A549 treated with CORT108297 at 1 μM for 4 hours (cell line): ENCODE data around the gene LRRC4B. TPM values are rescaled to one million over a fixed set of nuclear protein-coding genes. Genes with fewer than 3 reads are reported as not detected.

Experiments used
- total RNA-seq: library from RNA; stranded (reverse); fragments of 200-300 nt; extraction: Qiagen RNA extraction; gene quantifications from 5 replicates; pipeline ENCODE4 v1.2.3, GENCODE V29; 2022

Gene LRRC4B, protein sequence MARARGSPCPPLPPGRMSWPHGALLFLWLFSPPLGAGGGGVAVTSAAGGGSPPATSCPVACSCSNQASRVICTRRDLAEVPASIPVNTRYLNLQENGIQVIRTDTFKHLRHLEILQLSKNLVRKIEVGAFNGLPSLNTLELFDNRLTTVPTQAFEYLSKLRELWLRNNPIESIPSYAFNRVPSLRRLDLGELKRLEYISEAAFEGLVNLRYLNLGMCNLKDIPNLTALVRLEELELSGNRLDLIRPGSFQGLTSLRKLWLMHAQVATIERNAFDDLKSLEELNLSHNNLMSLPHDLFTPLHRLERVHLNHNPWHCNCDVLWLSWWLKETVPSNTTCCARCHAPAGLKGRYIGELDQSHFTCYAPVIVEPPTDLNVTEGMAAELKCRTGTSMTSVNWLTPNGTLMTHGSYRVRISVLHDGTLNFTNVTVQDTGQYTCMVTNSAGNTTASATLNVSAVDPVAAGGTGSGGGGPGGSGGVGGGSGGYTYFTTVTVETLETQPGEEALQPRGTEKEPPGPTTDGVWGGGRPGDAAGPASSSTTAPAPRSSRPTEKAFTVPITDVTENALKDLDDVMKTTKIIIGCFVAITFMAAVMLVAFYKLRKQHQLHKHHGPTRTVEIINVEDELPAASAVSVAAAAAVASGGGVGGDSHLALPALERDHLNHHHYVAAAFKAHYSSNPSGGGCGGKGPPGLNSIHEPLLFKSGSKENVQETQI
- 0.37 to 0.93 TPM (median 0.67 TPM) in 5 replicates for total RNA-seq

DNA sequence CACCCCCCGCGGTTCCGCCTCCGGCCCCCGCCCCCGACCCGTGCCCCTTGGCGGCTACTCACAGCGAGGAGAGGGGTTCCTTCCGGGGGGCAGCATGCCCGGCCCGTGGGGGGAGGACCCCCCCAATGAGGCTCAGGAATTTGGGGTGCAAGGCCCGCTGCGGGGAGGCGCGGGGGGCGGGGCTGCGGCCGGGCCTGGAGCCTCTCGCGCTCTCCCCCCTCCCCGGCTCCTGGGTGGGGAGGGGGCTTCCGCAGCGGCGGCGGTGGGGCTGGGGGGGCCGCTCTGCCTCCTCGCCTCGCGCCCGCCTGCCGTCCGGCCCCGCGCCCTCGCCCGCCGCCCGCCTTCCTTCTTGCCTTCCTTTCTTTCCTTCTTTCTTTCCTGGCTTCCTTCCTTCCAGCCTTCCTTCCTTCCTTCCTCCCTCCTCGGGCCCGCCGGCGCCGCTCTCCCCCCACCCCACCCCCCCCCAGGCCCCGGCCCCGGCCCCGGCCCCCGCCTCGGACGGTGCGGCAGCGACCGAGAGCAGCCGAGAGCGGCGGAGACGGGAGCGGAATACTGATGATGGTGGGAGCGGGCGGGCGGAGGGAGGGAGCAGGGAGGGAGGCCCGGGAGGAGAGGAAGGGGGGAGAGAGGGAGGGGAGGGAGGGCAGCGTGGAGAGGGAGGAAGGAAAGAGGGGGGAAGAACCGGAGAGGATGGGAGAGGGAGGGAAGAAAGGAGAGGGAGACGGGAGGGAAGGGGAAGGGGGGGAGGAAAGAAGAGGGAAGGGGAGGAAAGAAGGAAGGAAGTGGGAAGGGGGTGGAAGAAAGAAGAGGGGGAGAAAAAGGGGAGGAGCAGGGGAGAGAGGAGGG is at the start of gene LRRC4B:
Gene LRRC4B (minus strand): TSS at position 554 of the 846 bp plus-strand sequence. CDS start 19,597 bp downstream, outside the sequence.

DNA sequence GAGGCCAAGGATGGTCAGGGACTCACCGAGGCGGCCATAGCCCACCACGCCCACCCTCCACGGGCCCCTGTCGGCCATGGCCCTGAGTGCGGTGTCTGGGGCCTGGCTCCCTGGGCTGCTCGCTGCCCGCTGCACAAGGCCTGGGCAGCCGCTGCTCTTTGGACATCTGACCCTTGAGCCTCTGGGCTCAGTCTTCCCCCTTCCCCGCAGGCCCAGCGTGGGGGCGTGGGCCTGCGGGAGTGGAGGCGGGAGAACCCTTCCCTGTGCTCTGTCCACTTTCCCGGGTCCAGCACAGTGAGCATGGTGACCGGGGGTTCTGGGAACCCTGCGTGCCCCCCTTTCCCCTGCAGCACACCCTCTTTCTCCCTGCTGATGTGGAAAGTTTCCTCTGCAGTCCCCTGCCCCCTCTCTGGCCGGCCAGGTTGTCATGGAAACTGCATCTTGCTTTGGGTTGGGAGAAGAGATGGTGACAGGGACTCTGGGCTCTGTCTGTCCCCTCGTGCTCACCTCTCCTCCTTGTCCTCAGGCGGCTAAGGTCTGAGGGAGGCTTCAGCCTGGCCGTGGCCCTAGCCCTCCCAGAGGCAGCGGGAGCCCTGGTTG is 54.4 kb downstream of the LRRC4B start, which contains the start of gene ASPDH:
Gene ASPDH (minus strand): TSS at position 168 of the 600 bp plus-strand sequence. CDS start 90 bp downstream, at position 78.

DNA sequence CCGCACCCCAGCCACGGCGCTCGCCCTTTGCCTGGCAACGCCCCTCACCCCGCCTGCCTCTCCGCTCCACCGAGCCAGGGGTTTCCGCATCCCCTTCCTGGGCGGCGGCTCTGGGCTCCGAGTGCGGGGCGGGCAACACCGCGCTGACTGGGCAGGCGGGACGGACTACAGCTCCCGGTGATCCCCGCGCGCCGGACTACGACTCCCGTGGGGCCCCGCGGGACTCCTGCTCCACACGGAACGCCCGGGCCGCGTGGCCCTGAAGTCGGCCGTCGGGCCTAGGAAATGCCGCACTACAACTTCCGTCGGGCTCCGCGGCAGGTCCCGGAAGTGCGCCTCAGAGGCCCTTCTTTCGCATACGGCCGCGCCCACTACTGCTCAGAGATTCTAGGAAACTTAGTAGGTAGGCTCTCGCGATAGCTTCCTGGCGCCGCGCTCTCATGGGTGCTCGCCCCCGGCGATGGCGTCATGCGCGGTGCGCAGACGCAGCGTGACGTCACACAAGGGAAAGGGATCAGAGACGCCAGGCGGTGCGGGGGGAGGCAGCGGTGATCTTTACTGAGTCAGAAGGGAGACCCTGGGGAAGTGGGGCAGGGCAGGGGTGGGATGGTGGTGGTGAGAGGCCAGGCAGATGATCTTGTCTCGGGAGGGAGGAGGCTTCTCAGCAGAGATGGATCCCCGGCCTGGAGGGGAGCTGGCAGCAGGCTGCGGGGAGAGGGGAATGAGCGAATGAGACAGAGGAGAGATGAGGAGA is 57.0 kb downstream of the LRRC4B start, which contains the start of gene JOSD2:
Gene JOSD2 (minus strand): TSS at position 123 of the 754 bp plus-strand sequence. CDS start 760 bp downstream, outside the sequence.

DNA sequence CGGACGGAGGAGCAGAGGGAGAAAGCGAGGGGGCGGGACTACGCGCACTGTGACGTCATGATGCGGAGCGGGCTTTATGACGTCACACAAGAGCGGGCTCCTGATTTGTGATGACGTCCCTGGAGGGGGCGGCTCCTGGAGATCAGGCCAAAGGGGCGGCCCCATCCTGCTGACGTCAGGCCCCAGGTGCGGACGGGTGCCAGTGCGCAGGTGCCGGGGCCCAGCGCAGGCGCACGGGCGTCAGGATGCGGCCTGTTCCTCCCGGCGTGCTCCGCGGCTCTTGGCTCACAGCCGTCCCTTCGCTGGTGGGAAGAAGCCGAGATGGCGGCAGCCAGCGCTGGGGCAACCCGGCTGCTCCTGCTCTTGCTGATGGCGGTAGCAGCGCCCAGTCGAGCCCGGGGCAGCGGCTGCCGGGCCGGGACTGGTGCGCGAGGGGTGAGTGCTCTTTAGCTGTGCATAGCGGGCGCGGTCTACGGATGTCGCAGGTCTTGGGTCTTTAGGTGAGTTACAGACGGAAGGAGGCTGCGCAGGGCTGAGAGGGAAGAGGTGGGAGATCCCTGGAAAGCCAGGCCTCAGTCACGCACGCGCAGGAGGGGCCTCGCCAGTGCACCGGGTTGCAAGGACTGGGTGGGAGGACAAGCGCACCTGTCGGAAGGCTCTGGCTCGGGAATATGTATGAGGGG is 91.9 kb downstream of the LRRC4B start, which contains the start of the genes EMC10 and GARIN5A:
Gene EMC10 (plus strand): TSS at position 284 of the 683 bp plus-strand sequence. CDS start 38 bp downstream, at position 322.
Gene GARIN5A (minus strand): TSS at position 625 of the 683 bp plus-strand sequence. CDS start 460 bp downstream, at position 165.

Other genes starting within 250 kb of the LRRC4B start
- 0.87 to 1.6 TPM (median 1.4 TPM) in 5 replicates for gene KCNC3, start 239.1 kb downstream of the LRRC4B start, total RNA-seq
- gene NAPSA, start 202.8 kb downstream of the LRRC4B start, total RNA-seq = 1.2 to 1.6 TPM (median 1.3 TPM) in 5 replicates
- gene NR1H2, start 192.0 kb downstream of the LRRC4B start, total RNA-seq = 62.4 to 88.3 TPM (median 85.4 TPM) in 5 replicates
- gene POLD1, start 184.1 kb downstream of the LRRC4B start, total RNA-seq = 42.6 to 93.8 TPM (median 81.2 TPM) in 5 replicates
- gene SPIB, start 149.5 kb downstream of the LRRC4B start, total RNA-seq = 0.26 to 0.52 TPM (median 0.34 TPM) in 4 of 5 replicates, not detected in the other
- 0.02 TPM in 2 of 5 replicates, not detected in the others for gene MYBPC2, start 135.5 kb downstream of the LRRC4B start, total RNA-seq
- gene EMC10, start 91.9 kb downstream of the LRRC4B start, total RNA-seq = 109 to 164 TPM (median 160 TPM) in 5 replicates
- gene GARIN5A, start 91.6 kb downstream of the LRRC4B start, total RNA-seq = 1.8 to 2.4 TPM (median 2.0 TPM) in 5 replicates
- gene JOSD2, start 57.2 kb downstream of the LRRC4B start, total RNA-seq = 52.7 to 92.9 TPM (median 89.0 TPM) in 5 replicates
- not detected in 5 replicates for gene ASPDH, start 54.5 kb downstream of the LRRC4B start, total RNA-seq
- gene SYT3, start 71.4 kb upstream of the LRRC4B start, total RNA-seq = 0.37 to 0.63 TPM (median 0.47 TPM) in 5 replicates
- 3.4 to 12.3 TPM (median 11.5 TPM) in 5 replicates for gene C19orf81, start 81.0 kb upstream of the LRRC4B start, total RNA-seq
- 0.03 to 0.37 TPM (median 0.21 TPM) in 5 replicates for gene SHANK1, start 151.4 kb upstream of the LRRC4B start, total RNA-seq
- 6.0 to 10.9 TPM (median 10.5 TPM) in 5 replicates for gene CLEC11A, start 154.9 kb upstream of the LRRC4B start, total RNA-seq
- gene GPR32, start 202.0 kb upstream of the LRRC4B start, total RNA-seq = not detected in 5 replicates
- gene ACP4, start 222.0 kb upstream of the LRRC4B start, total RNA-seq = not detected in 5 replicates